Measurements from ENCODE around the gene FAM3A.
"Not testable (repeated sequence)": the region's sequence is repeated elsewhere in the genome, so short reads cannot be mapped to it uniquely, and the experiment has no call there.

FAM3A gene

DNA sequence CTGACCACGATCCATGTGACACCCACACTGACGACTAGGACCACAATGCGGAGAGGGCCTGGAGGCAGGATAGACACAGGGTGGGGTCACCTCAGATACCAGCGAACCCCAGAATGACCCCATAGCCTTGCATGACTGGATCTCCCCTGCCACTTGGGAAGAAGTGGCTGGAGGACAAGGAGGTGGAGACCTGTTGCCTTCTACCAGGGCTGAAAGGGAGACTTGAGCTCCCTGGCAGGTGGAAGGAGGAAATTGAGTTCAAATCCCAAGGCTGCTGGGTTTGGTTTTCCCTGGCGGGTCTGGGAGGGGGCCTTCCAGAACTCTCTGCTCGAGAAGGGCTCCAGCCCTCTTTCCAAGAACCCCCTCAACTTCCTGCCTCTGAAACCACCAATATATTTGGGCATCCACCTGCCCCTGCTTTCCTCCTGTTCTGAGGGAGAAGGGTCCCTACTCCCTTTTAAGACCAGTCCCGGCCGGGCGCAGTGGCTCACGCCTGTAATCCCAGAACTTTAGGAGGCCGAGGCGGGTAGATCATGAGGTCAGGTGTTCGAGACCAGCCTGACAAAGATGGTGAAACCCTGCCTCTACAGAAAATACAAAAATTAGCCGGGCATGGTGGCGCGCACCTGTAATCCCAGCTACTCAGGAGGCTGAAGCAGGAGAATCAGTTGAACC lies 3.0 kb downstream of the FAM3A start:
- Histone ChIP-seq H3K36me3 (ENCODE audit: control insufficient read depth in 1 of 2, insufficient read depth in 2 of 2, low read length in 2 of 2) (peaks cover 0 to 16% of the 10 kb centered on the region in 2 donors), H3K4me1 (ENCODE audit: control insufficient read depth in 1 of 2, insufficient read depth in 2 of 2, low read length in 2 of 2) (peaks cover 0 to 5% of the 10 kb centered on the region in 2 donors), H3K27ac (ENCODE audit: low read length) (no peak overlapping the region), H3K9me3 (ENCODE audit: control insufficient read depth in 1 of 2, low read length in 2 of 2) (no peaks in the 10 kb centered on the region), H3K27me3 (ENCODE audit: low read depth, low read length) (no peaks in the 10 kb centered on the region), H3K4me3 (ENCODE audit: low read depth in 1 of 2, low read length in 2 of 2) (no peak overlapping the region)

DNA sequence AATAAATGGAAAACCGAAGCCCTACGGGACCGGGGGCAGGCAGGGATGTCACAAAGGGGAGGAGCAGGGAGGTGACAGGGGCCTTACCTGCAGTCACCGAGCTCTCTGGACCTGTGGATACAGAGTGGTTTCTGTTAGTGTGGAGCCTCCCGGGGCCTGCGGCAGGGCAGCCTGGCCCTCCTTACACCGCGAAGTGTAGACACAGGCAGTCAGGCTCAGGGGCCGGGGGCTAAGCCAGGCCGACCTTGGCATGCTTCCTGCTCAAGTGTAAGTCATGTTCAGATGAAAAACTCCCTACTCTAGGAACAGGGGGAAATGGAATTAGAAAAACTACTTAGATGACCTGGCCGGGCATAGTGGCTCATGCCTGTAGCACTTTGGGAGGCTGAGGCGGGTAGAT lies 4.3 kb downstream of the FAM3A start:
- Histone ChIP-seq H3K9me3 (ENCODE audit: control insufficient read depth in 1 of 2, low read length in 2 of 2) (no peaks in the 10 kb centered on the region), H3K4me1 (ENCODE audit: control insufficient read depth in 1 of 2, insufficient read depth in 2 of 2, low read length in 2 of 2) (no peaks in the 10 kb centered on the region), H3K27ac (ENCODE audit: low read length) (no peak overlapping the region), H3K36me3 (ENCODE audit: control insufficient read depth in 1 of 2, insufficient read depth in 2 of 2, low read length in 2 of 2) (peaks cover 0 to 26% of the 10 kb centered on the region in 2 donors), H3K27me3 (ENCODE audit: low read depth, low read length) (no peaks in the 10 kb centered on the region), H3K4me3 (ENCODE audit: low read depth in 1 of 2, low read length in 2 of 2) (no peak overlapping the region)

DNA sequence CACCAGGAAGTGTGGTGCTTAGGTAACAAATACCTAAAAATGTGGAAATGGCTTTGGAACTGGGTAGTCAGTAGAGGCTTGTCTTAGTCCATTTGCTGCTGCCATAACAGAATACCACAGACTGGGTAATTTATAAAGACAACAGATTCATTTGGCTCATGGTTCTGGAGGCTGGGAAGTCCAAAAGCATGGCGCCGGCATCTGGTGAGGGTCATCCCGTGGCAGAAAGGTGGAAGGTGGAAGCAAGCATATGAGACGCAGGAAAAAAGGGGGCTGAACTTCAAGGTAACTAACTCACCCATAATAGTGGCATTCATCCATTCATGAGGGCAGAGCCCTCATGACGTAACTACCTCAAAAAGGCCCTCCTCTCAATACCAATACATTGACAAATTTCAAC lies 6.6 kb downstream of the FAM3A start:
- no peaks in the 10 kb centered on the region for H3K4me1 ChIP-seq (ENCODE audit: control insufficient read depth in 1 of 2, insufficient read depth in 2 of 2, low read length in 2 of 2)
- no peak overlapping the region for H3K4me3 ChIP-seq (ENCODE audit: low read depth in 1 of 2, low read length in 2 of 2)
- H3K27ac ChIP-seq (ENCODE audit: low read length): no peak overlapping the region
- H3K9me3 ChIP-seq (ENCODE audit: control insufficient read depth in 1 of 2, low read length in 2 of 2): no peaks in the 10 kb centered on the region
- peaks cover 0 to 44% of the 10 kb centered on the region in 2 donors for H3K36me3 ChIP-seq (ENCODE audit: control insufficient read depth in 1 of 2, insufficient read depth in 2 of 2, low read length in 2 of 2)
- H3K27me3 ChIP-seq (ENCODE audit: low read depth, low read length): no peaks in the 10 kb centered on the region

DNA sequence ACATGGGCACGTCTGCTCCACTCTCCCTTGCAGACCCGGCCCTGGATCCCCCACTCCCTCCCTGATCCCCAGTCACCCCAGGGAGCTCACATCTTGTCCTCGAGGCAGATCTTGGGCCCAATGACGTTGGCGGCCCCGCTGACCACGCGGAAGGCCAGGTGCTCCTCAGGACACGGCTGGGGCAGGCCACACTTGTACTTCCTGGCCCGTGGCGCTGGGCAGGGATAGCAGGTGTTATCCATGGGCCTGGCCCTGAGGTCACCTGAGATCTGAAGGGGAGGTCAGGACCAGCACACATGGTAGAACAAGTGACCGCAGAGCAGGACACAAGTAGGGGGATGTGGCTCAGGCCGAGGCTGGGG lies 7.7 kb downstream of the FAM3A start:
- no peak overlapping the region for H3K27ac ChIP-seq (ENCODE audit: low read length)
- no peak overlapping the region for H3K4me3 ChIP-seq (ENCODE audit: low read depth in 1 of 2, low read length in 2 of 2)

DNA sequence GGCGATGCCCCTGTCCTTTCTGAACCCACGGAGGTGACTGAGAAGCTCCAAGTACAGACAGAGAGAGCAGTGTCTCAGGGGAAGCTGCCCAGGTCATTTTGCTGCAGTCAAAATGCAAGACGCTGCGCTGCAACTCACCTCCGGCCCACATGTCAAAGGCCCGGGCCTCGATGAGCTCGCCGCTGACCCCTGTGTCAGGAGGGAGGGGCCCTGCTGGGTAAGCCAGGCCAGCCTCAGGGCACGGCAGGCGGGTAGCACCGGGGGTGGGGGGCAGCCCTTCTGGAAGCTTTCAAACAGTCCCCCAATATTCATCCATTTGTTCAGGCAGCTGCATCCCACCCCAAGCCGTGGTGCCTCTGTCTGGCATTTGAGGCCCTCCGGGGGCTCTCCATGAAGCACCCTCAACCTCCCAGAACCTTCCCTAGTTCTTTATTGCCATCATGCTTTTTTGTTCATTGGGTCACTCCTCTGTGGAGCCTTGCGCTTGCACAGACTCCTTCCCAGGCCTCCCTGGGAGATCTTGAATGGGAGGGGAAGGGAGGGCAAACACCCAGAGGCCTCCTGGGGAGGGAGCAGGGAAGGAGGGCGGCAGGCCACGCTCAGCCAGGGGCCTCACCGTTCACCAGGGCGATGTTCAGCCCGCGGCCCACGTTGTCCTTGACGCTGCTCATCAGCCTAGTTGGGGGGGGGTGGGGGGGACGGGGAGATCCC lies 8.2 kb downstream of the FAM3A start:
- H3K9me3 ChIP-seq (ENCODE audit: control insufficient read depth in 1 of 2, low read length in 2 of 2): no peaks in the 10 kb centered on the region
- H3K4me1 ChIP-seq (ENCODE audit: control insufficient read depth in 1 of 2, insufficient read depth in 2 of 2, low read length in 2 of 2): no peaks in the 10 kb centered on the region
- H3K4me3 ChIP-seq (ENCODE audit: low read depth in 1 of 2, low read length in 2 of 2): no peak overlapping the region
- no peaks in the 10 kb centered on the region for H3K27me3 ChIP-seq (ENCODE audit: low read depth, low read length)
- H3K36me3 ChIP-seq (ENCODE audit: control insufficient read depth in 1 of 2, insufficient read depth in 2 of 2, low read length in 2 of 2): peaks cover 0 to 43% of the 10 kb centered on the region in 2 donors
- H3K27ac ChIP-seq (ENCODE audit: low read length): no peak overlapping the region

More for the DNA sequence above, 7.7 kb downstream of the FAM3A start:
- H3K27me3 ChIP-seq (ENCODE audit: low read depth, low read length): no peaks in the 10 kb centered on the region
- no peaks in the 10 kb centered on the region for H3K4me1 ChIP-seq (ENCODE audit: control insufficient read depth in 1 of 2, insufficient read depth in 2 of 2, low read length in 2 of 2)
- peaks cover 0 to 44% of the 10 kb centered on the region in 2 donors for H3K36me3 ChIP-seq (ENCODE audit: control insufficient read depth in 1 of 2, insufficient read depth in 2 of 2, low read length in 2 of 2)
- H3K9me3 ChIP-seq (ENCODE audit: control insufficient read depth in 1 of 2, low read length in 2 of 2): no peaks in the 10 kb centered on the region

DNA sequence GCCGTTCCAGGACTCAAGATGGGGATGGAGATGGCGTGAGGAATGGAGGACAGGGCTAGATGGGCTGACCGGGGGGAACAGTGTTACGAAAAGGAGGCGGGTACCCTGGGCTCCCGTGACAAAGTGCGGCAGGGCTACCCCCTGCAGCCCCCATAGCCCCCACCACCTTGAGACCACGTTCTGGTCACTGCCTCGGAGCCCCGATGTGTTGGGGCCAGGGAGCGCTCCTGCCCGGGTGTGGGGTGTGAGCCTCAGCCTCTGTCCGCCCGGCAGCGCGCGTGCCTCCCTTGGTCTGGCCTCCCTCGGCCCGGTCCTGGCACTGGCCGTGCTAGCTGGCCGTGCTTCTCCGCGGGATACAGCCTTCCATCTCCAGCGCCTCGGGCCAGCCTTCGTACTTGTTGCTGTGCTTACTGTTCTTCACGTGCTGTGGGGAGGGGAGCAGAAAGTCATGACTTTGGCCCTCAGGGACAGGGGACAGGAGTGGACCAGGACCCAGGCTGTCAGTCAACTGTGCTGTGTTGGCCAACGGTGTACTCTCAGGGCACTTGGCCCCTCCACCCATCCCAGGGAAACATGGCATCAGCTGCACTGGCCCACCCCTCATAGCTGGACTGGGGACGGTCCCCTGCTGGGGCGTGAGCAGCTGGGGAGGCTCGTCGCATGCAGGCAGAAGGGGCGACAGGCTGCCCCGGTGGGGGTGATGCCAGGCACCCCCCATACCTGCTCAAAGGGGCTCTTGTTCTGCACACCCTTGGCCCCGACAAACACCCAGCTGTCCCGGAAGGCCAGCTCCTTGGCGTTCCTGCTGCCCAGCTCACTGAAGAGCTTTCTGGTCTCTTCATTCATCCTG lies 9.3 kb downstream of the FAM3A start:
- Histone ChIP-seq H3K9me3 (ENCODE audit: control insufficient read depth in 1 of 2, low read length in 2 of 2) (no peaks in the 10 kb centered on the region), H3K4me1 (ENCODE audit: control insufficient read depth in 1 of 2, insufficient read depth in 2 of 2, low read length in 2 of 2) (no peaks in the 10 kb centered on the region), H3K27me3 (ENCODE audit: low read depth, low read length) (no peaks in the 10 kb centered on the region), H3K36me3 (ENCODE audit: control insufficient read depth in 1 of 2, insufficient read depth in 2 of 2, low read length in 2 of 2) (peaks cover 0 to 37% of the 10 kb centered on the region in 2 donors), H3K27ac (ENCODE audit: low read length) (no peak overlapping the region), H3K4me3 (ENCODE audit: low read depth in 1 of 2, low read length in 2 of 2) (no peak overlapping the region)

DNA sequence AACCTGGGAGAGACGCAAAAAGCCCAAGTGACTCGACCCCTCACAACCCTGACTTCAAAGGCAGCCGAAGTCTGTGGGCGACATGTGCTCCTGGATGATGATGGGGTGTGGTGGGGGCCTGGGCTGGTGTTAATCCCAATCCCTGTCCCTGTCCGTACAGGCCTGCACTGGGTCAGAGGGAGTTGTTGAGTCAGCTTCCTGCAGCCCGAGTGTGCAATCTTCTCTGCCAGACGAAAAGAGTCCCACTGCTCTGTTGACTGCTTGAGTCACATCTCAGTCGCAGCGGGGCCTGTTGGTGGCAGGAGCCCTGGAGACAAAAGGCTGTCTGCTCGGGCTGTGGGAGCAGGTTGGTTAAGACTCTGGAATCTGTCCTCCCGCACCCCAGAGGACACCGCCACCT lies 10.3 kb downstream of the FAM3A start:
- Histone ChIP-seq H3K9me3 (ENCODE audit: control insufficient read depth in 1 of 2, low read length in 2 of 2) (no peaks in the 10 kb centered on the region), H3K27ac (ENCODE audit: low read length) (no peak overlapping the region)

DNA sequence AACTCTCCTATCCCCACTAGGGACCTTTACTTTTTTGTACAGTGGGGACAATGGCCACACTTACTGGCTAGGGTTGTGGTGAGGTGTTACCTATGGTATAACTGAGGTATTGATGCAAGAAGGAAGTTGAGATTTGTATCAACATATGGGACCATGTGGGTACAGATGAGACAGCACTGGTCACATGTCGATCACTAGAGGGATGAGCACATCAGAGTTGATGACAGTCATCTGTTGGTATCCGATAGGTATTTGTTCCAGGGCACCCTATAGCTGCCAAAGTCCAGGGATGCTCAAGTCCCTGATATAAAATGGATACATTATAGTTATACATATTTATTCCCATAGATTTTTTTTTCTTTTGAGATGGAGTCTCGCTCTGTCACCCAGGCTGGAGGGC lies 13.0 kb downstream of the FAM3A start:
- H3K27me3 ChIP-seq (ENCODE audit: low read depth, low read length): no peaks in the 10 kb centered on the region
- no peaks in the 10 kb centered on the region for H3K4me1 ChIP-seq (ENCODE audit: control insufficient read depth in 1 of 2, insufficient read depth in 2 of 2, low read length in 2 of 2)
- H3K9me3 ChIP-seq (ENCODE audit: control insufficient read depth in 1 of 2, low read length in 2 of 2): no peaks in the 10 kb centered on the region
- H3K4me3 ChIP-seq (ENCODE audit: low read depth in 1 of 2, low read length in 2 of 2): no peak overlapping the region
- H3K27ac ChIP-seq (ENCODE audit: low read length): no peak overlapping the region
- H3K36me3 ChIP-seq (ENCODE audit: control insufficient read depth in 1 of 2, insufficient read depth in 2 of 2, low read length in 2 of 2): peaks cover 0 to 28% of the 10 kb centered on the region in 2 donors

More for the DNA sequence above, 10.3 kb downstream of the FAM3A start:
- H3K27me3 ChIP-seq (ENCODE audit: low read depth, low read length): no peaks in the 10 kb centered on the region
- no peak overlapping the region for H3K4me3 ChIP-seq (ENCODE audit: low read depth in 1 of 2, low read length in 2 of 2)
- peaks cover 0 to 37% of the 10 kb centered on the region in 2 donors for H3K36me3 ChIP-seq (ENCODE audit: control insufficient read depth in 1 of 2, insufficient read depth in 2 of 2, low read length in 2 of 2)
- H3K4me1 ChIP-seq (ENCODE audit: control insufficient read depth in 1 of 2, insufficient read depth in 2 of 2, low read length in 2 of 2): no peaks in the 10 kb centered on the region

DNA sequence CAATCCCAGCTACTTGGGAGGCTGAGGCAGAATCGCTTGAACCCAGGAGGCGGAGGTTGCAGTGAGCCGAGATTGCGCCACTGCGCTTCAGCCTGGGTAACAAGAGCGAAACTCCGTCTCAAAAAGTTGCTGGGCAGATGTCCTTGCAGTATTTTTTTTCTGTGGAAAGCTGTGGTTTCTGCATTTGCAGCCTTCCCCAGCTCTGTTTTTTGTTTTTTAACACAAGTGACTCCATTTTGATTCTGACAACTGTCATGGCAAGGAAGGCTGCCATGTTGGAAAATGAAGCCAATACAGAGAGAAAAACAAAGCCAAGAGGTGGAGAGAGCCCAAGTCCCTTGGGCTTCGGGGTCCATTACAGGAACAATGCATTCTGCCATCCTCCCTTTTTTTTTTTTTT lies 13.9 kb downstream of the FAM3A start:
- Histone ChIP-seq H3K27me3 (ENCODE audit: low read depth, low read length) (no peaks in the 10 kb centered on the region), H3K4me1 (ENCODE audit: control insufficient read depth in 1 of 2, insufficient read depth in 2 of 2, low read length in 2 of 2) (no peaks in the 10 kb centered on the region), H3K36me3 (ENCODE audit: control insufficient read depth in 1 of 2, insufficient read depth in 2 of 2, low read length in 2 of 2) (peaks cover 0 to 21% of the 10 kb centered on the region in 2 donors), H3K9me3 (ENCODE audit: control insufficient read depth in 1 of 2, low read length in 2 of 2) (no peaks in the 10 kb centered on the region), H3K27ac (ENCODE audit: low read length) (no peak overlapping the region), H3K4me3 (ENCODE audit: low read depth in 1 of 2, low read length in 2 of 2) (no peak overlapping the region)

DNA sequence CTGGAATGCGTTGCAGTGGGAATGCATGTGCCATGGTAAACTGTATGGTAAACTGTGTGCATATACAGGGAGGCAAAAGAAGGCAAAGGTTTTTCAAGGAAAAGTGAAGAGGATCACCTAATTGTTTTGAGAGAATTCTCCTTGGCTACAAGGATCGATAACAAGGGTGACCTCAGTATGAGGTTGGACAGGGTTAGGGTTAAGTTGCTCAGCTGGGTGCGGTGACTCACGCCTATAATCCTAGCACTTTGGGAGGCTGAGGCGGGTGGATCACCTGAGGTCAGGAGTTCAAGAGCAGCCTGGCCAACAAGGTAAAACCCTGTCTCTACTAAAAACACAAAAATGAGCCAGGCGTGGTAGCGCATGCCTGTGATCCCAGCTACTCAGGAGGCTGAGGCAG lies 14.6 kb downstream of the FAM3A start:
- H3K36me3 ChIP-seq (ENCODE audit: control insufficient read depth in 1 of 2, insufficient read depth in 2 of 2, low read length in 2 of 2): peaks cover 0 to 15% of the 10 kb centered on the region in 2 donors
- not testable (repeated sequence) for H3K4me3 ChIP-seq (ENCODE audit: low read depth in 1 of 2, low read length in 2 of 2); H3K9me3 ChIP-seq (ENCODE audit: control insufficient read depth in 1 of 2, low read length in 2 of 2); H3K27me3 ChIP-seq (ENCODE audit: low read depth, low read length); H3K4me1 ChIP-seq (ENCODE audit: control insufficient read depth in 1 of 2, insufficient read depth in 2 of 2, low read length in 2 of 2); H3K27ac ChIP-seq (ENCODE audit: low read length)

DNA sequence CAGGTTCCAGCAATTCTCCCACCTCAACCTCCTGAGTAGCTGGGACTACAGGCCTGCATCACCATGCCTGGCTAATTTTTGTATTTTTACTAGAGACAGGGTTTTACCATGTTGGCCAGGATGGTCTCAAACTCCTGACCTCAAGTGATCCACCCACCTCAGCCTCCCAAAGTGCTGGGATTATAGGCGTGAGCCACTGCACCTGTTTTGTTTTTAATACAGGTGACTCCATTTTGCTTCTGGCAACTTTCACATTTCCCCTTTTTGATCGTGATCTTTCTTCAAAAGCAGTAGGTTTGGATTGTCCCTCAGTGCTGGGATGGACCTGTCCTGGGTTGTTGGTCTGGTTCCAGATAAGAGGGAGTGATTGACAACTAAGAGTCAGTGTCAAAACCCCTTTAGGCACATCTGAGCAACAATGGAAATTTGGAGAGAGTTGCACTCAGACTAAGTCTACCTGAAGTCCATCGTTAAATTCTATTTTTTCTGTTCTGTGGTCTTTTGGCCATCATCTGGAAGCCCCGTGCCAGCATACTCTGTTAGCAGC lies 19.4 kb downstream of the FAM3A start:
- H3K27me3 ChIP-seq (ENCODE audit: low read depth, low read length); H3K9me3 ChIP-seq (ENCODE audit: control insufficient read depth in 1 of 2, low read length in 2 of 2); H3K4me1 ChIP-seq (ENCODE audit: control insufficient read depth in 1 of 2, insufficient read depth in 2 of 2, low read length in 2 of 2); H3K4me3 ChIP-seq (ENCODE audit: low read depth in 1 of 2, low read length in 2 of 2); H3K36me3 ChIP-seq (ENCODE audit: control insufficient read depth in 1 of 2, insufficient read depth in 2 of 2, low read length in 2 of 2); H3K27ac ChIP-seq (ENCODE audit: low read length): not testable (repeated sequence)
